ENCODE data around the gene BNIP1.

Gene BNIP1

GRCh38 chr5:173165177-173166016 is 21.1 kb downstream of the BNIP1 start:
- DNase-seq (ENCODE audit: low read depth in 3 of 3), result no peak

- no peak for DNase-seq (ENCODE audit: low read depth in 3 of 3)
Observed at GRCh38 chr5:173172166-173172565, 27.8 kb downstream of the BNIP1 start.

GRCh38 chr5:173175523-173175922 is 31.2 kb downstream of the BNIP1 start:
- DNase-seq (ENCODE audit: low read depth in 3 of 3), result no peak

- no peak for DNase-seq (ENCODE audit: low read depth in 3 of 3)
Observed at GRCh38 chr5:173178369-173178910, 34.1 kb downstream of the BNIP1 start.

GRCh38 chr5:173180331-173180730 is 36.0 kb downstream of the BNIP1 start:
- no peak for DNase-seq (ENCODE audit: low read depth in 3 of 3)

GRCh38 chr5:173187054-173187743 is 42.9 kb downstream of the BNIP1 start:
- DNase-seq (ENCODE audit: low read depth in 3 of 3), result no peak

- no peak for DNase-seq (ENCODE audit: low read depth in 3 of 3)
Observed at GRCh38 chr5:173188280-173188679, 43.9 kb downstream of the BNIP1 start.

GRCh38 chr5:173191015-173191414 is 46.7 kb downstream of the BNIP1 start:
- no peak for DNase-seq (ENCODE audit: low read depth in 3 of 3)

GRCh38 chr5:173191561-173191960 is 47.2 kb downstream of the BNIP1 start:
- no peak for DNase-seq (ENCODE audit: low read depth in 3 of 3)

GRCh38 chr5:173192561-173192960 is 48.2 kb downstream of the BNIP1 start:
- DNase-seq (ENCODE audit: low read depth in 3 of 3), result no peak

- DNase-seq (ENCODE audit: low read depth in 3 of 3), result no peak
Observed at GRCh38 chr5:173196133-173196952, 52.0 kb downstream of the BNIP1 start.

- no peak for DNase-seq (ENCODE audit: low read depth in 3 of 3)
Observed at GRCh38 chr5:173197375-173197891, 53.1 kb downstream of the BNIP1 start.

- DNase-seq (ENCODE audit: low read depth in 3 of 3), result no peak
Observed at GRCh38 chr5:173198049-173198448, 53.7 kb downstream of the BNIP1 start.

- no peak for DNase-seq (ENCODE audit: low read depth in 3 of 3)
Observed at GRCh38 chr5:173200356-173200755, 56.0 kb downstream of the BNIP1 start.

GRCh38 chr5:173201636-173202265 is 57.4 kb downstream of the BNIP1 start:
- DNase-seq (ENCODE audit: low read depth in 3 of 3), result no peak

- no peak for DNase-seq (ENCODE audit: low read depth in 3 of 3)
Observed at GRCh38 chr5:173202266-173202875, 58.0 kb downstream of the BNIP1 start.

GRCh38 chr5:173204185-173204979 is 60.1 kb downstream of the BNIP1 start:
- DNase-seq (ENCODE audit: low read depth in 3 of 3), result no peak

- no peak for DNase-seq (ENCODE audit: low read depth in 3 of 3)
Observed at GRCh38 chr5:173205916-173206315, 61.6 kb downstream of the BNIP1 start.

GRCh38 chr5:173208296-173208695 is 64.0 kb downstream of the BNIP1 start:
- DNase-seq (ENCODE audit: low read depth in 3 of 3), result no peak

GRCh38 chr5:173210877-173211276 is 66.5 kb downstream of the BNIP1 start:
- no peak for DNase-seq (ENCODE audit: low read depth in 3 of 3)
